H9 (cell line): ENCODE measurements around the gene MINAR1. TPM values are rescaled to one million over a fixed set of nuclear protein-coding genes. Genes with fewer than 3 reads are reported as not detected.

Source experiments
- DNase-seq: peaks from one replicate; pipeline ENCODE4 v3.0.0-alpha.2; 2017
- H2AFZ ChIP-seq: one replicate; pipeline ENCODE4 v1.6.1; 2013; ENCODE audit warnings: mild to moderate bottlenecking, low read length, control low read depth, moderate library complexity
- H2AK5ac ChIP-seq: 2 replicates; pipeline ENCODE4 v1.6.1; 2013; ENCODE audit warnings: low read length, control low read depth, mixed read lengths; ENCODE audit not compliant: insufficient read length
- H2BK120ac ChIP-seq: one replicate; pipeline ENCODE4 v1.6.1; 2013; ENCODE audit warnings: low read depth, mild to moderate bottlenecking, low read length, control low read depth, inconsistent platforms; ENCODE audit not compliant: poor library complexity, severe bottlenecking
- H2BK12ac ChIP-seq: 2 replicates; pipeline ENCODE4 v1.6.1; 2013; ENCODE audit warnings: low read length, control low read depth, mixed read lengths, low read depth; ENCODE audit not compliant: insufficient read length
- H2BK15ac ChIP-seq: 2 replicates; pipeline ENCODE4 v1.6.1; 2013; ENCODE audit warnings: low read depth, low read length, control low read depth
- H2BK20ac ChIP-seq: one replicate; pipeline ENCODE4 v1.6.1; 2013; ENCODE audit warnings: low read depth, mild to moderate bottlenecking, low read length, control low read depth, inconsistent platforms; ENCODE audit not compliant: poor library complexity, severe bottlenecking
- H2BK5ac ChIP-seq: 2 replicates; pipeline ENCODE4 v1.6.1; 2013; ENCODE audit warnings: low read length, control low read depth, mixed read lengths; ENCODE audit not compliant: insufficient read length
- H3K14ac ChIP-seq: 2 replicates; pipeline ENCODE4 v1.6.1; 2013; ENCODE audit warnings: low read length, control low read depth; ENCODE audit not compliant: insufficient read depth
- H3K18ac ChIP-seq: 2 replicates; pipeline ENCODE4 v1.6.1; 2013; ENCODE audit warnings: low read depth, mild to moderate bottlenecking, mixed read lengths, low read length, control low read depth; ENCODE audit not compliant: insufficient read length
- H3K23ac ChIP-seq: 2 replicates; pipeline ENCODE4 v1.6.1; 2013; ENCODE audit warnings: low read length, control low read depth, mixed read lengths, low read depth; ENCODE audit not compliant: insufficient read length
- H3K23me2 ChIP-seq: 2 replicates; pipeline ENCODE4 v1.6.1; 2013; ENCODE audit warnings: low read depth, mild to moderate bottlenecking, mixed read lengths, low read length, control low read depth; ENCODE audit not compliant: insufficient read length, poor library complexity, severe bottlenecking
- H3K27ac ChIP-seq: 2 replicates; pipeline ENCODE4 v1.5.1; 2013; ENCODE audit warnings: low read length, control low read depth, mixed read lengths, low read depth; ENCODE audit not compliant: insufficient read length
- H3K27me3 ChIP-seq: 2 replicates; pipeline ENCODE4 v1.6.1; 2013; ENCODE audit warnings: low read length, control low read depth, inconsistent platforms; ENCODE audit not compliant: insufficient read depth
- H3K4ac ChIP-seq: 2 replicates; pipeline ENCODE4 v1.6.1; 2013; ENCODE audit warnings: low read depth, mild to moderate bottlenecking, control low read depth, inconsistent platforms, low read length, moderate library complexity
- H3K4me1 ChIP-seq: 2 replicates; pipeline ENCODE4 v1.6.1; 2013; ENCODE audit warnings: low read length, control low read depth, inconsistent platforms; ENCODE audit not compliant: insufficient read depth
- H3K4me2 ChIP-seq: 2 replicates; pipeline ENCODE4 v1.6.1; 2013; ENCODE audit warnings: low read length, control low read depth, mixed read lengths; ENCODE audit not compliant: insufficient read length, insufficient read depth
- H3K56ac ChIP-seq: 2 replicates; pipeline ENCODE4 v1.6.1; 2013; ENCODE audit warnings: low read depth, mild to moderate bottlenecking, mixed read lengths, low read length, control low read depth; ENCODE audit not compliant: insufficient read length
- H3K79me1 ChIP-seq: 2 replicates; pipeline ENCODE4 v1.6.1; 2013; ENCODE audit warnings: low read depth, mild to moderate bottlenecking, moderate library complexity, low read length, control low read depth, inconsistent platforms; ENCODE audit not compliant: insufficient read depth, poor library complexity, severe bottlenecking
- H3K79me2 ChIP-seq: 2 replicates; pipeline ENCODE4 v1.6.1; 2013; ENCODE audit warnings: low read length, control low read depth, inconsistent platforms; ENCODE audit not compliant: insufficient read depth
- H3K9ac ChIP-seq: 2 replicates; pipeline ENCODE4 v1.6.1; 2013; ENCODE audit warnings: low read length, control low read depth, mixed read lengths; ENCODE audit not compliant: insufficient read length; ENCODE audit errors: extremely low read depth
- H3K9me3 ChIP-seq: one replicate; pipeline ENCODE4 v1.6.1; 2013; ENCODE audit warnings: low read depth, low read length, inconsistent platforms; ENCODE audit not compliant: control insufficient read depth
- H3T11ph ChIP-seq: one replicate; pipeline ENCODE4 v1.6.1; 2013; ENCODE audit warnings: mild to moderate bottlenecking, low read length, control low read depth, inconsistent platforms
- H4K20me1 ChIP-seq: one replicate; pipeline ENCODE4 v1.6.1; 2013; ENCODE audit not compliant: control insufficient read depth, insufficient read length, insufficient read depth
- H4K5ac ChIP-seq: 2 replicates; pipeline ENCODE4 v1.6.1; 2013; ENCODE audit warnings: low read depth, mild to moderate bottlenecking, mixed read lengths, low read length, control low read depth; ENCODE audit not compliant: insufficient read length
- H4K8ac ChIP-seq: replicated peaks from 2 replicates; pipeline ENCODE4 v1.6.1; 2013; ENCODE audit warnings: low read length, control low read depth, mixed read lengths, low read depth; ENCODE audit not compliant: insufficient read length
- H4K91ac ChIP-seq: 2 replicates; pipeline ENCODE4 v1.6.1; 2013; ENCODE audit warnings: low read depth, mild to moderate bottlenecking, moderate library complexity, mixed read lengths, low read length, control low read depth; ENCODE audit not compliant: insufficient read length
- H3K27ac Mint-ChIP-seq, 3 experiments: 2 replicates in 2 of 3; 3 replicates in 1 of 3; pipeline ENCODE4 v1.8.0; 2020 to 2021; ENCODE audit warnings: mixed read lengths in 3 of 3, mild to moderate bottlenecking in 1 of 3, moderate library complexity in 1 of 3
- H3K27me3 Mint-ChIP-seq: 2 replicates; pipeline ENCODE4 v1.8.0; 2021; ENCODE audit warnings: low read depth, mild to moderate bottlenecking, moderate library complexity, mixed read lengths
- H3K36me3 Mint-ChIP-seq, 3 experiments: 2 replicates in 2 of 3; 3 replicates in 1 of 3; pipeline ENCODE4 v1.8.0; 2020 to 2021; ENCODE audit warnings: low read depth in 3 of 3, mixed read lengths in 3 of 3; ENCODE audit not compliant: insufficient read depth in 1 of 3
- H3K4me1 Mint-ChIP-seq, 2 experiments: 2 replicates each; pipeline ENCODE4 v1.8.0; 2020; ENCODE audit warnings: mixed read lengths in 2 of 2
- H3K4me3 Mint-ChIP-seq, 2 experiments: 2 replicates in 1 of 2; 3 replicates in 1 of 2; pipeline ENCODE4 v1.8.0; 2020 to 2021; ENCODE audit warnings: mild to moderate bottlenecking in 2 of 2, mixed read lengths in 2 of 2, moderate library complexity in 1 of 2
- H3K9me3 Mint-ChIP-seq, 2 experiments: 2 replicates in 1 of 2; 3 replicates in 1 of 2; pipeline ENCODE4 v1.8.0; 2020; ENCODE audit warnings: mild to moderate bottlenecking in 2 of 2, mixed read lengths in 2 of 2, moderate library complexity in 1 of 2
- WGBS: extraction: QIAGEN DNeasy Blood & Tissue Kit; methylation state at CpG from one replicate; pipeline ENCODE4 v1.1.7; 2013; ENCODE audit warnings: missing lambda C conversion rate, low lambda C conversion rate, mixed read lengths; ENCODE audit not compliant: insufficient read length; ENCODE audit errors: extremely low coverage; 5-methylcytosine and 5-hydroxymethylcytosine counted together
- total RNA-seq: library from RNA; stranded (reverse); gene quantifications from 2 replicates; pipeline ENCODE4 v1.2.1, GENCODE V29; 2021
- TF ChIP-seq, protein P1 (sequence below): fragments of 200-600 bp; sonication (generic); conservative IDR thresholded peaks from 3 replicates; pipeline ENCODE4 v1.8.0; 2021; ENCODE audit warnings: antibody characterized with exemption, mild to moderate bottlenecking

MINAR1 gene
- total RNA-seq, 1 experiment from 2014 or later: 0.74 TPM

GRCh38 chr15:79400650-79401049, 31.5 kb upstream of the MINAR1 start:
- no peak overlapping the region for H4K8ac ChIP-seq
- H2BK120ac ChIP-seq: no peak overlapping the region
- no peak overlapping the region for H3K23ac ChIP-seq
- H3K4me2 ChIP-seq: no peak overlapping the region
- no peak overlapping the region for H3K27ac ChIP-seq
- Mint-ChIP-seq H3K4me3 (no peak overlapping the region), H3K9me3 (no peaks in the 10 kb centered on the region), H3K27ac (no peak overlapping the region), H3K36me3 (no peaks in the 10 kb centered on the region; a peak in 1 of 7 replicates), H3K27me3 (no peaks in the 10 kb centered on the region), H3K4me1 (peaks cover 4 to 6% of the 10 kb centered on the region in 2 experiments)
- H2BK5ac ChIP-seq: no peak overlapping the region
- no peak overlapping the region for H3T11ph ChIP-seq
- no CpG with 5 or more reads among the region's 3 CpGs for WGBS
- TF ChIP-seq, protein P1, sequence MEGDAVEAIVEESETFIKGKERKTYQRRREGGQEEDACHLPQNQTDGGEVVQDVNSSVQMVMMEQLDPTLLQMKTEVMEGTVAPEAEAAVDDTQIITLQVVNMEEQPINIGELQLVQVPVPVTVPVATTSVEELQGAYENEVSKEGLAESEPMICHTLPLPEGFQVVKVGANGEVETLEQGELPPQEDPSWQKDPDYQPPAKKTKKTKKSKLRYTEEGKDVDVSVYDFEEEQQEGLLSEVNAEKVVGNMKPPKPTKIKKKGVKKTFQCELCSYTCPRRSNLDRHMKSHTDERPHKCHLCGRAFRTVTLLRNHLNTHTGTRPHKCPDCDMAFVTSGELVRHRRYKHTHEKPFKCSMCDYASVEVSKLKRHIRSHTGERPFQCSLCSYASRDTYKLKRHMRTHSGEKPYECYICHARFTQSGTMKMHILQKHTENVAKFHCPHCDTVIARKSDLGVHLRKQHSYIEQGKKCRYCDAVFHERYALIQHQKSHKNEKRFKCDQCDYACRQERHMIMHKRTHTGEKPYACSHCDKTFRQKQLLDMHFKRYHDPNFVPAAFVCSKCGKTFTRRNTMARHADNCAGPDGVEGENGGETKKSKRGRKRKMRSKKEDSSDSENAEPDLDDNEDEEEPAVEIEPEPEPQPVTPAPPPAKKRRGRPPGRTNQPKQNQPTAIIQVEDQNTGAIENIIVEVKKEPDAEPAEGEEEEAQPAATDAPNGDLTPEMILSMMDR: no peak
- H3K9me3 ChIP-seq: no peaks in the 10 kb centered on the region
- DNase-seq: no peak
- no peak overlapping the region for H2BK20ac ChIP-seq
- no peak overlapping the region for H2BK15ac ChIP-seq
- H3K79me1 ChIP-seq: no peaks in the 10 kb centered on the region
- no peak overlapping the region for H4K91ac ChIP-seq
- H2AFZ ChIP-seq: no peak overlapping the region
- no peaks in the 10 kb centered on the region for H3K79me2 ChIP-seq
- no peak overlapping the region for H2AK5ac ChIP-seq
- H3K18ac ChIP-seq: no peak overlapping the region
- no peak overlapping the region for H3K9ac ChIP-seq
- H3K4ac ChIP-seq: no peak overlapping the region
- no peaks in the 10 kb centered on the region for H4K20me1 ChIP-seq
- H3K4me1 ChIP-seq: peaks cover 2% of the 10 kb centered on the region; the same call in 1 of the 2 replicates
- H2BK12ac ChIP-seq: no peak overlapping the region
- no peaks in the 10 kb centered on the region for H3K23me2 ChIP-seq
- no peak overlapping the region for H4K5ac ChIP-seq
- no peak overlapping the region for H3K14ac ChIP-seq
- H3K27me3 ChIP-seq: no peaks in the 10 kb centered on the region
- H3K56ac ChIP-seq: no peak overlapping the region
